H1 (cell line): Measurements from ENCODE around the gene QDPR. TPM values are rescaled to one million over a fixed set of nuclear protein-coding genes. Genes with fewer than 3 reads are reported as not detected.

ENCODE experiments used
- CHD1 ChIP-seq: IDR thresholded peaks from 2 replicates; pipeline ENCODE4 v1.6.1; 2012; ENCODE audit warnings: low read depth, low read length, improper control_type of control experiment
- NANOG ChIP-seq: IDR thresholded peaks from 2 replicates; pipeline ENCODE4 v1.6.1; 2011; ENCODE audit warnings: low read length, low read depth, mild to moderate bottlenecking, inconsistent platforms; ENCODE audit not compliant: insufficient read depth, poor library complexity, severe bottlenecking
- TBP ChIP-seq: IDR thresholded peaks from 2 replicates; pipeline ENCODE4 v1.6.1; 2011; ENCODE audit warnings: low read depth, low read length, improper control_type of control experiment
- YY1 ChIP-seq: IDR thresholded peaks from 2 replicates; pipeline ENCODE4 v1.6.1; 2011; ENCODE audit warnings: low read depth, mild to moderate bottlenecking, low read length
- polyA plus RNA-seq, 7 experiments: library from polyadenylated mRNA; depleted of rRNA in 3 of 7; stranded (reverse) in 5 of 7; unstranded in 2 of 7; fragments of >200 nt in 5 of 7; fragments of 200-250 nt in 2 of 7; gene quantifications; 1 replicate in 5 of 7; 2 replicates in 1 of 7; 4 replicates in 1 of 7; pipeline versions ENCODE4 v1.2.1 to v1.2.3, GENCODE V29; 2011 to 2013; ENCODE audit warnings: missing spikeins in 2 of 7, mixed read lengths in 2 of 7
- total RNA-seq: library from RNA; stranded (reverse); fragmentation: NEBNext Ultra II Directional; extraction: Animal tissue kit (Norgen Biotek cat#: 25700); gene quantifications from 2 replicates; pipeline ENCODE4 v1.2.1, GENCODE V29; 2021

QDPR gene
- total and polyA plus RNA-seq, 2 of the 8 experiments (the other 6 are each of a cell fraction or from before 2014, with no cell fraction given), result 33.6 to 35.9 TPM

DNA sequence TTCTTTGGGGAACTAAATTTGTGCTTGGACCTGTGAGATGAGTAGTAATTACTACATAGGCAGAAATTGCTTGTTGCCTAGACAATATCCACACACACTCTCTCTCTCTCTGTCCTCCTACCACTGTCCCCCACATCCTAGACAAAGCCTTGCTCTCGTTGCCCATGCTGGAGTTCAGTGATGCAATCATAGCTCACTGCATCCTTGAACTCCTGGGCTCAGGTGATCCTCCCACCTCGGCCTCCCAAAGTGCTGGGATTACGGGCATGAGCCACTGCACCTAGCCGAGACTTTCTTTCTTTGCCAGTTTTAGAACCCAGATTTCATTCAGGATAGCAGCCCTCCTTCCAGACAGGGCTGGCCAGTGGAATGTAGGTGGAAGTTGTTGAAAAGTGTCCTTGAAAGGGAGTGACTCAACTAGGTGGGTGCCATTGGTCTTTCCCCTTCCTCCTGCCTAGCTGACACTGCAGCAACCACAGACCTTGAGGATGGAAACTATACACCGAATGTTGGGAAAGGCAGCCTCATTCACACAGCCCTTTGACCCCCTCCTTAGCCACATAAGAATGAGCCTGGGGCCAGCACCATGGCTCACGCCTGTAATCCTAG, 48.3 kb upstream of the QDPR start (continued):
- no peak for TF ChIP-seq TBP
- no peak for TF ChIP-seq YY1
- TF ChIP-seq CHD1, result no peak
- TF ChIP-seq NANOG, result no peak
